ENCODE measurements around the gene BRME1.

- no peak for TF ChIP-seq POLR2A (IDR thresholded peaks at IDR 0.05; ENCODE audit: low read depth, low read length)
- TF ChIP-seq POLR2AphosphoS5 (IDR thresholded peaks at IDR 0.05; ENCODE audit: low read depth, low read length): no peak
- TF ChIP-seq TAF1 (IDR thresholded peaks at IDR 0.05; ENCODE audit: low read depth, low read length): no peak
- no peak for TF ChIP-seq POU2F2 (IDR thresholded peaks at IDR 0.05; ENCODE audit: low read depth, low read length)
- no peak for TF ChIP-seq SPI1 (IDR thresholded peaks at IDR 0.05; ENCODE audit: low read depth, low read length)
Measured at GRCh38 chr19:13914777-13915176, 8.9 kb upstream of the BRME1 start.
